Measurements from ENCODE around the gene WDR53.

Gene WDR53

GRCh38 chr3:196506687-196507086 lies 61.7 kb downstream of the WDR53 start:
- DNase-seq (ENCODE audit: low read depth) = no peak
- H3K4me3 ChIP-seq (ENCODE audit: low read length) = no peak overlapping the region
- no peak for TF ChIP-seq CTCF (conservative IDR thresholded peaks at IDR 0.05; ENCODE audit: low read depth, low read length)

- TF ChIP-seq CTCF (conservative IDR thresholded peaks at IDR 0.05; ENCODE audit: low read depth, low read length) = no peak
- DNase-seq (ENCODE audit: low read depth) = no peak
- no peak overlapping the region for H3K4me3 ChIP-seq (ENCODE audit: low read length)
Measured at GRCh38 chr3:196504556-196504955, 63.8 kb downstream of the WDR53 start.

All from retinal pigment epithelial cell (primary cell).